B cell (primary cell): ENCODE data around the gene TSKU. TPM values are rescaled to one million over a fixed set of nuclear protein-coding genes. Genes with fewer than 3 reads are reported as not detected.
"Not testable (repeated sequence)": the region's sequence is repeated elsewhere in the genome, so short reads cannot be mapped to it uniquely, and the experiment has no call there.

Experiments
- ATAC-seq: fragments of 200-7000 bp; cut with Tn5 transposase; one replicate; pipeline ENCODE4 v1.10.0; 2021; ENCODE audit warnings: low read depth, mild to moderate bottlenecking, moderate number of reproducible peaks, moderate library complexity
- CTCF ChIA-PET: fragments of 350-600 bp; sonication (Branson Sonifier 250); formaldehyde crosslinking; loops from one replicate; lab custom pipeline; 2021; ENCODE audit warnings: antibody characterized with exemption, inconsistent platforms; lab: Charles Lee
- POLR2A ChIA-PET: fragments of 350-600 bp; sonication (Branson Sonifier 250); formaldehyde crosslinking; loops from one replicate; lab custom pipeline; 2021; ENCODE audit warnings: antibody characterized with exemption; lab: Charles Lee
- DNase-seq: peaks from one replicate; pipeline ENCODE4 v3.0.0; 2013
- H2AFZ ChIP-seq: 2 replicates; pipeline ENCODE4 v1.6.1; 2012; ENCODE audit warnings: mild to moderate bottlenecking, low read depth, low read length; ENCODE audit not compliant: insufficient read depth, poor library complexity, severe bottlenecking
- H3K27ac ChIP-seq, 2 donors: 1 replicate in 1 of 2; 2 replicates in 1 of 2; pipeline ENCODE4 v1.5.1; 2012 to 2013; ENCODE audit warnings: low read length in 2 of 2, mild to moderate bottlenecking in 2 of 2, moderate library complexity in 1 of 2
- H3K27me3 ChIP-seq, 4 experiments: fragments of 200-600 bp in 1 of 4; sonication (generic) in 1 of 4; replicated peaks in 1 of 4; 1 replicate in 2 of 4; 2 replicates in 2 of 4; pipeline versions ENCODE4 v1.6.1 to v1.7.0; 2013 to 2016; ENCODE audit warnings: low read length in 3 of 4, mild to moderate bottlenecking in 2 of 4, mixed read lengths in 1 of 4, moderate library complexity in 1 of 4; ENCODE audit not compliant: insufficient read depth in 4 of 4, control insufficient read depth in 3 of 4; ENCODE audit errors: control extremely low read depth in 1 of 4
- H3K36me3 ChIP-seq, 2 experiments: replicated peaks in 1 of 2; 1 replicate in 1 of 2; 2 replicates in 1 of 2; pipeline versions ENCODE4 v1.6.1 to v1.7.1; 2013; ENCODE audit warnings: low read length in 1 of 2; ENCODE audit not compliant: insufficient read depth in 2 of 2, control insufficient read depth in 1 of 2; ENCODE audit errors: control extremely low read depth in 1 of 2, extremely low read depth in 1 of 2
- H3K4me1 ChIP-seq, 2 donors: fragments of 200-600 bp in 1 of 2; sonication (generic) in 1 of 2; 1 replicate in 1 of 2; 2 replicates in 1 of 2; pipeline versions ENCODE4 v1.5.1 to v1.6.1; 2013 to 2017; ENCODE audit warnings: low read length in 2 of 2; ENCODE audit not compliant: control insufficient read depth in 2 of 2, insufficient read depth in 2 of 2
- H3K4me2 ChIP-seq: replicated peaks from 2 replicates; pipeline ENCODE3; 2012; ENCODE audit warnings: mild to moderate bottlenecking, low read depth, low read length; ENCODE audit not compliant: poor library complexity, severe bottlenecking
- H3K4me3 ChIP-seq, 5 experiments: fragments of 200-600 bp in 1 of 5; sonication (generic) in 1 of 5; 1 replicate in 3 of 5; 2 replicates in 2 of 5; pipeline versions ENCODE4 v1.5.1 to v1.7.0; 2011 to 2016; ENCODE audit warnings: low read length in 4 of 5, mild to moderate bottlenecking in 4 of 5, low read depth in 2 of 5, control low read depth in 1 of 5, moderate library complexity in 1 of 5; ENCODE audit not compliant: insufficient read depth in 1 of 5; ENCODE audit errors: control extremely low read depth in 1 of 5, extremely low read depth in 1 of 5
- H3K79me2 ChIP-seq: fragments of 200-600 bp; sonication (generic); one replicate; pipeline ENCODE4 v1.6.0; 2016; ENCODE audit warnings: low read length; ENCODE audit not compliant: control insufficient read depth, insufficient read depth
- H3K9ac ChIP-seq: fragments of 200-600 bp; sonication (generic); 2 replicates; pipeline ENCODE4 v1.6.1; 2017; ENCODE audit warnings: mild to moderate bottlenecking, low read length, moderate library complexity
- H3K9me3 ChIP-seq, 3 donors: one replicate each; pipeline versions ENCODE4 v1.6.1 to v1.7.1; 2013; ENCODE audit warnings: low read length in 2 of 3; ENCODE audit not compliant: control insufficient read depth in 2 of 3, insufficient read depth in 1 of 3; ENCODE audit errors: control extremely low read depth in 1 of 3
- H4K20me1 ChIP-seq: 2 replicates; pipeline ENCODE4 v1.6.0; 2012; ENCODE audit warnings: mild to moderate bottlenecking, low read length; ENCODE audit not compliant: insufficient read depth, control insufficient read depth, poor library complexity, severe bottlenecking
- H3K27ac Mint-ChIP-seq: one replicate; pipeline ENCODE4 v1.8.0; 2021; ENCODE audit warnings: mixed read lengths
- H3K27me3 Mint-ChIP-seq: one replicate; pipeline ENCODE4 v1.8.0; 2021; ENCODE audit warnings: mixed read lengths
- H3K4me1 Mint-ChIP-seq: one replicate; pipeline ENCODE4 v1.8.0; 2021; ENCODE audit warnings: mixed read lengths
- H3K4me3 Mint-ChIP-seq: one replicate; pipeline ENCODE4 v1.8.0; 2021; ENCODE audit warnings: mixed read lengths
- H3K9me3 Mint-ChIP-seq: one replicate; pipeline ENCODE4 v1.8.0; 2022; ENCODE audit warnings: mixed read lengths; ENCODE audit not compliant: insufficient read depth
- EZH2 ChIP-seq: IDR thresholded peaks from 2 replicates; pipeline ENCODE4 v1.6.1; 2012; ENCODE audit warnings: borderline replicate concordance, low read depth, mild to moderate bottlenecking, moderate library complexity, low read length; ENCODE audit not compliant: insufficient read depth, poor library complexity, severe bottlenecking
- WGBS: methylation state at CpG from one replicate; pipeline ENCODE4 v1.1.5; 2013; ENCODE audit warnings: missing lambda C conversion rate; ENCODE audit not compliant: insufficient coverage; 5-methylcytosine and 5-hydroxymethylcytosine counted together
- intact Hi-C: fragments of 100-400 bp; cut with micrococcal nuclease; formaldehyde crosslinking; loops from one replicate; pipeline ENCODE4 v1.10.0; 2022
- polyA plus RNA-seq: library from polyadenylated mRNA; depleted of rRNA; stranded (reverse); fragments of >200 nt; gene quantifications from 2 replicates; pipeline ENCODE4 v1.2.3, GENCODE V29; 2012
- total RNA-seq, 2 donors: library from RNA; stranded (reverse); fragments of 120-200 nt in 1 of 2; gene quantifications; 1 replicate in 1 of 2; 2 replicates in 1 of 2; pipeline versions ENCODE4 v1.2.3 to v1.2.4, GENCODE V29; 2013 to 2022
- TF ChIP-seq, protein P1 (sequence below): fragments of 200-600 bp; IDR thresholded peaks from one replicate; pipeline ENCODE4 v1.8.0; 2022; ENCODE audit warnings: antibody characterized with exemption, mild to moderate bottlenecking

Gene TSKU
- total and polyA plus RNA-seq, 2 donors (not counting 1 experiment from before 2014, with no cell fraction given): not detected

DNA sequence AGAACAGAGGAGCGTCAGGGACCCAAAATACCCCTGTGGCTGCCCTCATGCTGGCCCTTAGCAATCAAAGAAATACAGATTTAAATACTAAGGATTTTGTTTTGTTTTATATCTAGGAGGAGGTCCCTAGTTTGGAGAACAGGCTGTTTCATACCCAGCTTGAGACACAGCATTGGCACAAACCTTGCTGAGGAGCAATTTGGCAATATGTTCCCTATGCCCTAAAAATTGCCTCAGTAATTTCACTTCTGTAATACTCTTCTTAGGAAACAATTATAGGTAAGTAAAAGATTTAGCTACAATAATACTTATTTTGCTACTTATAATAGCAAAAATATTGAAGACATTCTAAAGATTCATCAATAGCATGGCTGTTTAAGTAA lies 37.0 kb downstream of the TSKU start:
- ChIA-PET CTCF (no interaction called here), POLR2A (no interaction called here)
- Histone ChIP-seq H3K36me3 (no peaks in the 10 kb centered on the region), H3K9me3 (peaks cover 0 to 14% (median 10%) of the 10 kb centered on the region in 3 donors), H3K4me1 (peaks cover 0 to 6% of the 10 kb centered on the region in 2 donors), H4K20me1 (no peaks in the 10 kb centered on the region), H3K79me2 (no peaks in the 10 kb centered on the region), H3K4me3 (no peak overlapping the region), H3K27me3 (peaks cover 0 to 4% (median 0%) of the 10 kb centered on the region in 4 experiments), H3K9ac (no peak overlapping the region), H2AFZ (no peak overlapping the region), H3K4me2 (no peak overlapping the region), H3K27ac (no peak overlapping the region)
- TF ChIP-seq EZH2: no peak
- TF ChIP-seq, protein P1, sequence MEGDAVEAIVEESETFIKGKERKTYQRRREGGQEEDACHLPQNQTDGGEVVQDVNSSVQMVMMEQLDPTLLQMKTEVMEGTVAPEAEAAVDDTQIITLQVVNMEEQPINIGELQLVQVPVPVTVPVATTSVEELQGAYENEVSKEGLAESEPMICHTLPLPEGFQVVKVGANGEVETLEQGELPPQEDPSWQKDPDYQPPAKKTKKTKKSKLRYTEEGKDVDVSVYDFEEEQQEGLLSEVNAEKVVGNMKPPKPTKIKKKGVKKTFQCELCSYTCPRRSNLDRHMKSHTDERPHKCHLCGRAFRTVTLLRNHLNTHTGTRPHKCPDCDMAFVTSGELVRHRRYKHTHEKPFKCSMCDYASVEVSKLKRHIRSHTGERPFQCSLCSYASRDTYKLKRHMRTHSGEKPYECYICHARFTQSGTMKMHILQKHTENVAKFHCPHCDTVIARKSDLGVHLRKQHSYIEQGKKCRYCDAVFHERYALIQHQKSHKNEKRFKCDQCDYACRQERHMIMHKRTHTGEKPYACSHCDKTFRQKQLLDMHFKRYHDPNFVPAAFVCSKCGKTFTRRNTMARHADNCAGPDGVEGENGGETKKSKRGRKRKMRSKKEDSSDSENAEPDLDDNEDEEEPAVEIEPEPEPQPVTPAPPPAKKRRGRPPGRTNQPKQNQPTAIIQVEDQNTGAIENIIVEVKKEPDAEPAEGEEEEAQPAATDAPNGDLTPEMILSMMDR: no peak
- Mint-ChIP-seq H3K4me1 (peaks cover 6% of the 10 kb centered on the region), H3K27ac (no peak overlapping the region), H3K4me3 (no peak overlapping the region), H3K27me3 (peaks cover 5% of the 10 kb centered on the region), H3K9me3 (peaks cover 9% of the 10 kb centered on the region)
- DNase-seq (no peak), ATAC-seq (no peak)
- no CpG with 5 or more reads among the region's 1 CpG for WGBS
- intact Hi-C loops: no loop called here

GRCh38 chr11:76821396-76821795 lies 38.2 kb downstream of the TSKU start:
- H3K27ac Mint-ChIP-seq, H3K4me1 ChIP-seq, DNase-seq, H2AFZ ChIP-seq, H3K4me3 Mint-ChIP-seq, H3K27me3 Mint-ChIP-seq, ATAC-seq, H3K9me3 ChIP-seq, H3K79me2 ChIP-seq, H3K4me3 ChIP-seq, POLR2A ChIA-PET, H4K20me1 ChIP-seq, H3K27me3 ChIP-seq, H3K9me3 Mint-ChIP-seq, H3K4me2 ChIP-seq, H3K36me3 ChIP-seq, intact Hi-C loops, H3K27ac ChIP-seq, H3K9ac ChIP-seq, H3K4me1 Mint-ChIP-seq: not testable (repeated sequence)
- CTCF ChIA-PET: interaction anchor here (1.2 kb wide), 1 partner anchor 97 kb away, joined by 3 read pairs; no protein-coding TSS in a partner anchor
- WGBS: 95% methylated on average over 11 of the region's 29 CpGs
